Nasal cavity respiratory epithelium epithelial cell of viscerocranial mucosa (primary cell): ENCODE measurements around the gene THSD8. TPM values are rescaled to one million over a fixed set of nuclear protein-coding genes. Genes with fewer than 3 reads are reported as not detected.

Experiments
- total RNA-seq: library from RNA; depleted of rRNA; stranded (reverse); fragments of >200 nt; gene quantifications from 2 replicates; pipeline ENCODE4 v1.2.3, GENCODE V29; 2014

The THSD8 gene
- 0.28 TPM in 1 of 2 replicates, not detected in the other for total RNA-seq

GRCh38 chr19:12801466-12802266, at the start of gene THSD8, which contains the start of gene PRDX2:
Gene THSD8, plus strand, starts transcription at chr19:12802069. Its CDS starts 3 bp downstream, at chr19:12802072.
Gene PRDX2, minus strand, starts transcription at chr19:12801800. Its CDS starts 539 bp downstream, at chr19:12801261.

GRCh38 chr19:12774588-12775555, 27.0 kb upstream of the THSD8 start, which contains the start of gene HOOK2:
Gene HOOK2, minus strand, starts transcription at chr19:12775552. Its CDS starts 103 bp downstream, at chr19:12775449.

GRCh38 chr19:12791345-12792050, 10.4 kb upstream of the THSD8 start, which contains the start of gene JUNB:
Gene JUNB, plus strand, starts transcription at chr19:12791486. Its CDS starts 286 bp downstream, at chr19:12791772.

GRCh38 chr19:12806242-12807081, 4.6 kb downstream of the THSD8 start, which contains the start of gene RNASEH2A:
Gene RNASEH2A, plus strand, starts transcription at chr19:12806584. Its CDS starts 90 bp downstream, at chr19:12806674.

GRCh38 chr19:12834566-12834943, 32.7 kb downstream of the THSD8 start, which contains the start of gene RTBDN:
Gene RTBDN, minus strand, starts transcription at chr19:12834579. Its CDS starts 4,600 bp downstream, at chr19:12829979.

GRCh38 chr19:12838182-12838885, 36.5 kb downstream of the THSD8 start, which contains the start of gene MAST1:
Gene MAST1, plus strand, starts transcription at chr19:12838515. Its CDS starts 58 bp downstream, at chr19:12838573.

Other genes with a start within 250 kb of the THSD8 start
- 7.2 and 13.3 TPM in 2 replicates for gene ZNF490, start 191.3 kb upstream of the THSD8 start, total RNA-seq
- gene ZNF791, start 191.1 kb upstream of the THSD8 start, total RNA-seq, result 12.3 and 20.9 TPM in 2 replicates
- gene MAN2B1, start 135.3 kb upstream of the THSD8 start, total RNA-seq, result 32.5 and 54.8 TPM in 2 replicates
- gene WDR83, start 135.3 kb upstream of the THSD8 start, total RNA-seq, result 8.7 and 11.6 TPM in 2 replicates
- gene DHPS, start 120.2 kb upstream of the THSD8 start, total RNA-seq, result 51.0 and 52.3 TPM in 2 replicates
- not detected in 2 replicates for gene GNG14, start 114.1 kb upstream of the THSD8 start, total RNA-seq
- gene FBXW9, start 105.4 kb upstream of the THSD8 start, total RNA-seq, result 5.5 and 6.9 TPM in 2 replicates
- 30.1 and 69.1 TPM in 2 replicates for gene TNPO2, start 78.1 kb upstream of the THSD8 start, total RNA-seq
- gene TRIR, start 67.4 kb upstream of the THSD8 start, total RNA-seq, result 101 and 152 TPM in 2 replicates
- 59.7 and 79.6 TPM in 2 replicates for gene GET3, start 64.6 kb upstream of the THSD8 start, total RNA-seq
- gene BEST2, start 50.3 kb upstream of the THSD8 start, total RNA-seq, result not detected in 2 replicates
- 43.1 and 73.5 TPM in 2 replicates for gene HOOK2, start 26.5 kb upstream of the THSD8 start, total RNA-seq
- 266 and 285 TPM in 2 replicates for gene JUNB, start 10.6 kb upstream of the THSD8 start, total RNA-seq
- 109 and 161 TPM in 2 replicates for gene PRDX2, start 269 bp upstream of the THSD8 start, total RNA-seq
- gene RNASEH2A, start 4.5 kb downstream of the THSD8 start, total RNA-seq, result 7.2 and 13.3 TPM in 2 replicates
- gene RTBDN, start 32.5 kb downstream of the THSD8 start, total RNA-seq, result not detected in 2 replicates
- gene MAST1, start 36.4 kb downstream of the THSD8 start, total RNA-seq, result under 0.01 and 0.28 TPM in 2 replicates
- 29.5 and 40.3 TPM in 2 replicates for gene DNASE2, start 79.4 kb downstream of the THSD8 start, total RNA-seq
- under 0.01 TPM in 1 of 2 replicates, not detected in the other for gene KLF1, start 85.1 kb downstream of the THSD8 start, total RNA-seq
- 18.0 and 24.6 TPM in 2 replicates for gene GCDH, start 89.1 kb downstream of the THSD8 start, total RNA-seq
- not detected in 2 replicates for gene SYCE2, start 117.2 kb downstream of the THSD8 start, total RNA-seq
- 82.7 and 88.3 TPM in 2 replicates for gene FARSA, start 131.6 kb downstream of the THSD8 start, total RNA-seq
- gene CALR, start 136.5 kb downstream of the THSD8 start, total RNA-seq, result 637 and 1,452 TPM in 2 replicates
- gene RAD23A, start 143.8 kb downstream of the THSD8 start, total RNA-seq, result 106 and 132 TPM in 2 replicates
- gene GADD45GIP1, start 155.2 kb downstream of the THSD8 start, total RNA-seq, result 15.8 and 24.6 TPM in 2 replicates
- 0.07 TPM in 1 of 2 replicates, not detected in the other for gene DAND5, start 167.5 kb downstream of the THSD8 start, total RNA-seq
- 4.1 and 31.2 TPM in 2 replicates for gene NFIX, start 193.4 kb downstream of the THSD8 start, total RNA-seq